GM19043 (cell line): ENCODE measurements around the gene METTL9.
"Not testable (repeated sequence)": the region's sequence is repeated elsewhere in the genome, so short reads cannot be mapped to it uniquely, and the experiment has no call there.

Experiments
- ATAC-seq: cut with Tn5 transposase; IDR thresholded peaks from one replicate; pipeline ENCODE4 v1.9.1; 2021; ENCODE audit warnings: low read depth; ENCODE audit not compliant: unreplicated experiment

The METTL9 gene

GRCh38 chr16:21608639-21609328 is 9.4 kb downstream of the METTL9 start:
- ATAC-seq = no peak

GRCh38 chr16:21610006-21610544 is 10.7 kb downstream of the METTL9 start:
- ATAC-seq = no peak

GRCh38 chr16:21610766-21611165 is 11.4 kb downstream of the METTL9 start:
- ATAC-seq = no peak

- ATAC-seq = no peak
Measured at GRCh38 chr16:21611198-21611555, 11.8 kb downstream of the METTL9 start.

GRCh38 chr16:21611556-21612384 is 12.4 kb downstream of the METTL9 start:
- no peak for ATAC-seq

- ATAC-seq = no peak
Measured at GRCh38 chr16:21613361-21613760, 14.0 kb downstream of the METTL9 start.

GRCh38 chr16:21613781-21614180 is 14.4 kb downstream of the METTL9 start:
- no peak for ATAC-seq

GRCh38 chr16:21614896-21615295 is 15.5 kb downstream of the METTL9 start:
- ATAC-seq = no peak

- no peak for ATAC-seq
Measured at GRCh38 chr16:21617607-21618006, 18.2 kb downstream of the METTL9 start.

- no peak for ATAC-seq
Measured at GRCh38 chr16:21618281-21618680, 18.9 kb downstream of the METTL9 start.

GRCh38 chr16:21619765-21620425 is 20.5 kb downstream of the METTL9 start:
- no peak for ATAC-seq

GRCh38 chr16:21620592-21620991 is 21.2 kb downstream of the METTL9 start:
- no peak for ATAC-seq

- ATAC-seq = no peak
Measured at GRCh38 chr16:21622545-21622944, 23.2 kb downstream of the METTL9 start.

GRCh38 chr16:21625026-21625425 is 25.6 kb downstream of the METTL9 start:
- ATAC-seq = no peak

- no peak for ATAC-seq
Measured at GRCh38 chr16:21626659-21627277, 27.4 kb downstream of the METTL9 start.

- ATAC-seq = no peak
Measured at GRCh38 chr16:21628121-21628726, 28.8 kb downstream of the METTL9 start.

GRCh38 chr16:21628772-21629171 is 29.4 kb downstream of the METTL9 start:
- no peak for ATAC-seq

- ATAC-seq = not testable (repeated sequence)
Measured at GRCh38 chr16:21629616-21630539, 30.5 kb downstream of the METTL9 start.

- not testable (repeated sequence) for ATAC-seq
Measured at GRCh38 chr16:21630866-21631265, 31.5 kb downstream of the METTL9 start.
